ENCODE results near the gene NTSR2.

NTSR2 gene

GRCh38 chr2:11617984-11618707, 51.8 kb downstream of the NTSR2 start:
- DNase-seq (ENCODE audit: low read depth), result no peak
- no peak overlapping the region for H3K4me3 ChIP-seq (ENCODE audit: low read depth, low read length)
- TF ChIP-seq, protein P1, sequence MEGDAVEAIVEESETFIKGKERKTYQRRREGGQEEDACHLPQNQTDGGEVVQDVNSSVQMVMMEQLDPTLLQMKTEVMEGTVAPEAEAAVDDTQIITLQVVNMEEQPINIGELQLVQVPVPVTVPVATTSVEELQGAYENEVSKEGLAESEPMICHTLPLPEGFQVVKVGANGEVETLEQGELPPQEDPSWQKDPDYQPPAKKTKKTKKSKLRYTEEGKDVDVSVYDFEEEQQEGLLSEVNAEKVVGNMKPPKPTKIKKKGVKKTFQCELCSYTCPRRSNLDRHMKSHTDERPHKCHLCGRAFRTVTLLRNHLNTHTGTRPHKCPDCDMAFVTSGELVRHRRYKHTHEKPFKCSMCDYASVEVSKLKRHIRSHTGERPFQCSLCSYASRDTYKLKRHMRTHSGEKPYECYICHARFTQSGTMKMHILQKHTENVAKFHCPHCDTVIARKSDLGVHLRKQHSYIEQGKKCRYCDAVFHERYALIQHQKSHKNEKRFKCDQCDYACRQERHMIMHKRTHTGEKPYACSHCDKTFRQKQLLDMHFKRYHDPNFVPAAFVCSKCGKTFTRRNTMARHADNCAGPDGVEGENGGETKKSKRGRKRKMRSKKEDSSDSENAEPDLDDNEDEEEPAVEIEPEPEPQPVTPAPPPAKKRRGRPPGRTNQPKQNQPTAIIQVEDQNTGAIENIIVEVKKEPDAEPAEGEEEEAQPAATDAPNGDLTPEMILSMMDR (IDR thresholded peaks at IDR 0.05; ENCODE audit: low read depth, low read length, missing control alignments), result no peak

DNA sequence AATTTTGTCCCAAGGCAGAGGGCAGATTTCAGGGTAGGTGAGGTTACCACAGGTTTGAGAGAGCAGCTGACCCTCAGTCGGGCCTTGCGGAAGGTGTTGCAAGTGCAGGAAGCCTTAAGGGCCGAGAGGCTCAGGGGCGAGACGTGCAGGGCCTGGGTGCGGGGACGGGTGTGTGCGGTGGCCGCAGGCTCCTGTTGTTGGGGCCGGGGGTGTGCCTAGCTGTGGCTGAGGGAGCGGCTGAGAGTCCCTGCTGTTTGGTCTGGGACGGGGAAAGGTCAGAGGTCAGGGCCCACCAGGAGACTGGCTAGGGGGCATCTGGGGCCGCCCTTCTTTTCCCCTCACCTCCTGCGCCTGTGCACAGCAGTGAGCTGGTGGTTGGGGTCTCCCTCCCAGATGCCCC, 52.5 kb downstream of the NTSR2 start:
- no peak for DNase-seq (ENCODE audit: low read depth)
- no peak overlapping the region for H3K4me3 ChIP-seq (ENCODE audit: low read depth, low read length)
- TF ChIP-seq, protein P1 (IDR thresholded peaks at IDR 0.05; ENCODE audit: low read depth, low read length, missing control alignments), result no peak

- TF ChIP-seq, protein P1 (IDR thresholded peaks at IDR 0.05; ENCODE audit: low read depth, low read length, missing control alignments), result no peak
- H3K4me3 ChIP-seq (ENCODE audit: low read depth, low read length), result no peak overlapping the region
- DNase-seq (ENCODE audit: low read depth), result no peak
Measured at GRCh38 chr2:11616851-11617415, 53.1 kb downstream of the NTSR2 start.

GRCh38 chr2:11616097-11616687, 53.8 kb downstream of the NTSR2 start:
- no peak for DNase-seq (ENCODE audit: low read depth)
- TF ChIP-seq, protein P1 (IDR thresholded peaks at IDR 0.05; ENCODE audit: low read depth, low read length, missing control alignments), result no peak
- H3K4me3 ChIP-seq (ENCODE audit: low read depth, low read length), result no peak overlapping the region

- TF ChIP-seq, protein P1 (IDR thresholded peaks at IDR 0.05; ENCODE audit: low read depth, low read length, missing control alignments), result no peak
- DNase-seq (ENCODE audit: low read depth), result no peak
Measured at GRCh38 chr2:11615209-11615608, 54.8 kb downstream of the NTSR2 start.

GRCh38 chr2:11613297-11613696, 56.7 kb downstream of the NTSR2 start:
- no peak overlapping the region for H3K4me3 ChIP-seq (ENCODE audit: low read depth, low read length)
- DNase-seq (ENCODE audit: low read depth), result no peak
- TF ChIP-seq, protein P1 (IDR thresholded peaks at IDR 0.05; ENCODE audit: low read depth, low read length, missing control alignments), result no peak

More at GRCh38 chr2:11615209-11615608, 54.8 kb downstream of the NTSR2 start:
- no peak overlapping the region for H3K4me3 ChIP-seq (ENCODE audit: low read depth, low read length)
